Transverse colon (tissue), 4 donors: Measurements from ENCODE around the gene COLEC12. TPM values are rescaled to one million over a fixed set of nuclear protein-coding genes. Genes with fewer than 3 reads are reported as not detected.
A peak's percentile ranks its signal among the peaks of the same experiment; 100 is the strongest.

Experiments
- DNase-seq: peaks from one replicate; pipeline ENCODE4 v3.0.0-alpha.2; 2019
- H3K27ac ChIP-seq, 4 donors: fragments of 200-600 bp; sonication (generic); 2 replicates each; pipeline ENCODE4 v1.5.1; 2016 to 2018; ENCODE audit warnings: inconsistent platforms in 4 of 4
- H3K27me3 ChIP-seq: fragments of 200-600 bp; sonication (generic); 2 replicates; pipeline ENCODE4 v1.5.1; 2017; ENCODE audit warnings: inconsistent platforms
- H3K36me3 ChIP-seq, 4 donors: fragments of 200-600 bp; sonication (generic); 2 replicates each; pipeline ENCODE4 v1.5.1; 2017 to 2019; ENCODE audit warnings: inconsistent platforms in 4 of 4
- H3K4me1 ChIP-seq, 4 donors: fragments of 200-600 bp; sonication (generic); 2 replicates each; pipeline ENCODE4 v1.5.1; 2017 to 2020; ENCODE audit warnings: inconsistent platforms in 4 of 4
- H3K4me3 ChIP-seq, 4 donors: fragments of 200-600 bp; sonication (generic); 1 replicate in 1 of 4; 2 replicates in 3 of 4; pipeline versions ENCODE4 v1.5.1 to v1.6.1; 2017 to 2019; ENCODE audit warnings: inconsistent platforms in 4 of 4
- H3K9me3 ChIP-seq, 2 donors: fragments of 200-600 bp; sonication (generic); 2 replicates each; pipeline ENCODE4 v1.5.1; 2017 to 2019; ENCODE audit warnings: inconsistent platforms in 2 of 2
- EP300 ChIP-seq: sonication (generic); formaldehyde crosslinking; IDR thresholded peaks from one replicate; pipeline ENCODE4 v1.6.1; 2017; ENCODE audit warnings: antibody characterized with exemption, low read depth
- POLR2A ChIP-seq: fragments of 450-650 bp; IDR thresholded peaks from one replicate; pipeline ENCODE4 v1.6.1; 2016; ENCODE audit warnings: antibody characterized with exemption, mild to moderate bottlenecking, moderate library complexity
- POLR2AphosphoS5 ChIP-seq, 3 donors: sonication (generic); formaldehyde crosslinking; IDR thresholded peaks; one replicate each; pipeline ENCODE4 v1.6.1; 2016; ENCODE audit warnings: antibody characterized with exemption in 3 of 3
- WGBS, 2 donors: methylation state at CpG; one replicate each; pipeline ENCODE4 v1.1.5; 2018; ENCODE audit warnings: low coverage in 1 of 2; 5-methylcytosine and 5-hydroxymethylcytosine counted together
- in situ Hi-C, 4 donors: fragments of 200-750 bp; cut with MboI; loops; one replicate each; pipeline versions ENCODE4 v1.15.0 to v1.15.1; 2017; ENCODE audit warnings: low sequenced_read_pairs in 3 of 4, low pct_ligation_motif_present in 1 of 4, low pct_unique_long_range_greater_than_20kb in 1 of 4
- intact Hi-C: fragments of 100-400 bp; cut with DNase I; formaldehyde crosslinking; loops from one replicate; pipeline ENCODE4 v1.15.1; 2023; ENCODE audit warnings: low total_unique reads
- total RNA-seq, 4 donors: library from RNA; depleted of rRNA; stranded (reverse); fragments of >200 nt; gene quantifications; one replicate each; pipeline ENCODE4 v1.1.0, GENCODE V29; 2016
- TF ChIP-seq, protein P1 (sequence below), 5 experiments: fragments of 200-600 bp in 3 of 5; fragments of 450-650 bp in 2 of 5; sonication (generic) in 3 of 5; IDR thresholded peaks; 1 replicate in 2 of 5; 2 replicates in 3 of 5; pipeline ENCODE4 v1.5.1; 2016 to 2017; ENCODE audit warnings: antibody characterized with exemption in 5 of 5, inconsistent platforms in 3 of 5, mild to moderate bottlenecking in 2 of 5, moderate library complexity in 1 of 5

Gene COLEC12
- total RNA-seq, 4 donors from 2014 or later: 1.4 to 7.8 (median 2.8) TPM

DNA sequence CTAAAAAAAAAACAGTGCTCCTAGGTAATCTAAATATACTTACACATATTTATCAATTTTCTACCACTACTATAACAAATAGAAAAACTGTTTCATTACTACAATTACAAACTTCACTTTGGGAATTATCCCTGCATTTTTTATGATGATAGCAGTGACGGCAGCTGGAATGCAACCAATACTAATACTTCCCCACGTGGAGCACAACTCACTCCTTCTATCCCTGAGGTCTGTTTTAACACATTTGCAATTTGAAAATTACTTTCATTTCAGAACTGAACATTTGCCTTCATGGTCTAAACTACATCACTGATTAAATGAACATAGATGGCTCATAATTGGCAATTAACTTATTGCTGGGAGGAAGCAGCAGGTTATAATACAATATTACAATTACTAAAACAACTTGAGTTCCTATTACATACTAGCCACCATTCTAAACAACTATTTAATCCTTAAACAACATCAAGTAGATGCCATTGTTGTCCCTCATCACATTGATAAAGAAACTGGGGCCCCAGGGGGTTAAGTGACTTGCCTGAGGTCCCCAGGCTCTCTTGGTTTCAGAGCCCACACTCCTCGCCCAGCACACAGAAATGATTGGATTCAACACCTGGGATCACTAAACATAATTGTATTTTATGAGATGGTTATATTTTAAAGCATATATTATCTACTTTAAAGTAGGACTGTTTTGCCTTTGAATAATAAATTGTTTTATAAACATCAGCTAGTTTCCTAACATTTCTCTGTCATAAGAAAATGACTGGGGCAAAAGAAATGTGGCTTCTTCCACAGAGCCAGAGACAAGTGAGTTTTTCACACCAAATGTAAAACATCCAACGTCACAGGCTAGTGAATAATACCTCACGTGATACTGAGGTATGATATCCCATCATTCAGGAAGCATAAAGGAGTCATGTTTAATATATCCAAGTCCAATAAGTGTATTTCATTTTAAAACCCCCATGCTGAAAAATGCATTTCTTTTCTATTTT, 6.2 kb downstream of the COLEC12 start:
- no peak overlapping the region for H3K4me3 ChIP-seq
- no peaks in the 10 kb centered on the region for H3K36me3 ChIP-seq
- TF ChIP-seq POLR2AphosphoS5 (IDR thresholded peaks at IDR 0.05) (no peak), POLR2A (no peak), EP300 (no peak)
- TF ChIP-seq, protein P1, sequence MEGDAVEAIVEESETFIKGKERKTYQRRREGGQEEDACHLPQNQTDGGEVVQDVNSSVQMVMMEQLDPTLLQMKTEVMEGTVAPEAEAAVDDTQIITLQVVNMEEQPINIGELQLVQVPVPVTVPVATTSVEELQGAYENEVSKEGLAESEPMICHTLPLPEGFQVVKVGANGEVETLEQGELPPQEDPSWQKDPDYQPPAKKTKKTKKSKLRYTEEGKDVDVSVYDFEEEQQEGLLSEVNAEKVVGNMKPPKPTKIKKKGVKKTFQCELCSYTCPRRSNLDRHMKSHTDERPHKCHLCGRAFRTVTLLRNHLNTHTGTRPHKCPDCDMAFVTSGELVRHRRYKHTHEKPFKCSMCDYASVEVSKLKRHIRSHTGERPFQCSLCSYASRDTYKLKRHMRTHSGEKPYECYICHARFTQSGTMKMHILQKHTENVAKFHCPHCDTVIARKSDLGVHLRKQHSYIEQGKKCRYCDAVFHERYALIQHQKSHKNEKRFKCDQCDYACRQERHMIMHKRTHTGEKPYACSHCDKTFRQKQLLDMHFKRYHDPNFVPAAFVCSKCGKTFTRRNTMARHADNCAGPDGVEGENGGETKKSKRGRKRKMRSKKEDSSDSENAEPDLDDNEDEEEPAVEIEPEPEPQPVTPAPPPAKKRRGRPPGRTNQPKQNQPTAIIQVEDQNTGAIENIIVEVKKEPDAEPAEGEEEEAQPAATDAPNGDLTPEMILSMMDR (IDR thresholded peaks at IDR 0.05): no peak
- intact Hi-C loops (no loop called here), in situ Hi-C loops (no loop called here)
- peak overlapping the region in 1 of 4 donors; percentile 4 for H3K27ac ChIP-seq
- H3K4me1 ChIP-seq: peaks cover 0 to 6% (median 0%) of the 10 kb centered on the region in 4 donors
- H3K27me3 ChIP-seq: peaks cover 15% of the 10 kb centered on the region
- no peaks in the 10 kb centered on the region for H3K9me3 ChIP-seq
- 48 to 51% methylated on average over 5 of the region's 5 CpGs for WGBS, 2 donors
- no peak for DNase-seq

DNA sequence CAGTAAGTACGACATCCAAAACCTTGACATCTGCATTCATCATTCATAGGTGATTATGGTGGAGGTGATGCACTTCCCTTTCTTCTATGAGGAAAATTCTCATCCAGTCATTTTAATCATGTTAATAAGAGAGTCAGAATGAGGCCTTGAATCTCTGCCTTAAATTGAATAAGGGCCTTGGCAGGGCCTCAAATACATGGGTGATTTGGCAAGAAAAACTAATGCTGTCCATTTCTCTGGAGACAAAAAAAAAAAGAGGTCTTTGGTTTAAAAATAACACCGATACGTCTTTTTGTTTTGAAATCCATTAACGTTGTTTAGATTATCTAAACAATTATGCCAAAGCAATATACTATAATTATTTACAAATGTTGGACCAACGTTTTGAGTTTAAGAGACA, 8.1 kb downstream of the COLEC12 start:
- TF ChIP-seq, protein P1 (IDR thresholded peaks at IDR 0.05): no peak
- TF ChIP-seq EP300 (no peak), POLR2A (no peak), POLR2AphosphoS5 (IDR thresholded peaks at IDR 0.05) (no peak)
- no peak overlapping the region for H3K4me3 ChIP-seq
- H3K9me3 ChIP-seq: no peaks in the 10 kb centered on the region
- no peaks in the 10 kb centered on the region for H3K27me3 ChIP-seq
- in situ Hi-C loops (no loop called here), intact Hi-C loops (no loop called here)
- H3K36me3 ChIP-seq: no peaks in the 10 kb centered on the region
- H3K27ac ChIP-seq: no peak overlapping the region
- WGBS, 2 donors: 33 to 48% methylated on average over 4 to 5 of the region's 5 CpGs
- H3K4me1 ChIP-seq: no peaks in the 10 kb centered on the region
- no peak for DNase-seq

DNA sequence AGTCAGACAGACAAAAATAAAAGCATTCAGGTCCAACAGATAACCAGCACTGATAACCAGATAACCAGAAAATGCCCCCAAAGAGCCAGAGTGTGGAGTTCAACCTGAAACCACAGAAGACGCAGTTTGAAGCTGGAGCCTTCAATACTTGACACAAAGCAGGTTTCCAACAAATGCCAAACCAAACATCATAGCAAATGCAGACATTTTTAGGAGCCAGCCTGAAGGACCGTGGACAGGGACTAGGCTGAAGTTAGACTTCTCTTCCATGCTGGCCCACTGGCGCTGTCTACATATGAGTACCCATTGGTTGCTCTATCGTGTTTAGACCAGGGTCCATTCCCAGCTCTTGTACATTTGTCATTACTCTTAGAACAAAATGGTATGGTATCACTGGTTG, 9.9 kb downstream of the COLEC12 start:
- in situ Hi-C loops (no loop called here), intact Hi-C loops (no loop called here)
- TF ChIP-seq POLR2AphosphoS5 (IDR thresholded peaks at IDR 0.05): no peak
- no peak for TF ChIP-seq EP300
- H3K36me3 ChIP-seq: no peaks in the 10 kb centered on the region
- no peaks in the 10 kb centered on the region for H3K4me1 ChIP-seq
- H3K4me3 ChIP-seq: no peak overlapping the region
- no peaks in the 10 kb centered on the region for H3K27me3 ChIP-seq
- 71 to 84% methylated on average over 1 to 4 of the region's 4 CpGs for WGBS, 2 donors
- DNase-seq: no peak
- no peaks in the 10 kb centered on the region for H3K9me3 ChIP-seq
- H3K27ac ChIP-seq: no peak overlapping the region

DNA sequence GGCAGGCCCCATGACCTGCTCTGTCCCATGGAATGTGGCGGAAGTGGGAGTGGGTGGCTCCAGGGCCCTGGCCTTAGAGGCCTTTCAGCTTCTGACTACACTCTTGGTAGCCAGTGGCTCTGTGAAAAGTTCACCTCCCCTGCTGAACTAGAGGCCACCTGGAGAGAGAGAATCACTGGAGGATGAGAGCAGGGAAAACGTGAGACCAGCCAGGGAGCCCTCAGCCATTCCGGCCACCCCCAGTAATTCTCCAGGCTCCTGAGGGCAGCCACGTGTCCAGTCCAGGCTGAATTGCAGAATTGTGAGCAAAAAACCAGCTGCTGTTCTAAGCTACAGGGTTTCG, 10.5 kb downstream of the COLEC12 start:
- H3K4me3 ChIP-seq: no peak overlapping the region
- in situ Hi-C loops: no loop called here
- H3K4me1 ChIP-seq: no peaks in the 10 kb centered on the region
- no peak overlapping the region for H3K27ac ChIP-seq
- H3K36me3 ChIP-seq: no peaks in the 10 kb centered on the region
- no peaks in the 10 kb centered on the region for H3K27me3 ChIP-seq
- no peak for DNase-seq
- WGBS, 2 donors: 61 to 80% methylated on average over 1 to 5 of the region's 5 CpGs
- H3K9me3 ChIP-seq: no peaks in the 10 kb centered on the region
- intact Hi-C loops: no loop called here
- TF ChIP-seq, protein P1 (IDR thresholded peaks at IDR 0.05): no peak
- no peak for TF ChIP-seq POLR2A
- TF ChIP-seq EP300: no peak
- TF ChIP-seq POLR2AphosphoS5 (IDR thresholded peaks at IDR 0.05): no peak
